GM18861 (cell line): ENCODE measurements around the gene PDILT.
"Not testable (repeated sequence)": the region's sequence is repeated elsewhere in the genome, so short reads cannot be mapped to it uniquely, and the experiment has no call there.

Source experiments
- ATAC-seq: cut with Tn5 transposase; IDR thresholded peaks from one replicate; pipeline ENCODE4 v1.9.1; 2021; ENCODE audit not compliant: unreplicated experiment

Gene PDILT, protein sequence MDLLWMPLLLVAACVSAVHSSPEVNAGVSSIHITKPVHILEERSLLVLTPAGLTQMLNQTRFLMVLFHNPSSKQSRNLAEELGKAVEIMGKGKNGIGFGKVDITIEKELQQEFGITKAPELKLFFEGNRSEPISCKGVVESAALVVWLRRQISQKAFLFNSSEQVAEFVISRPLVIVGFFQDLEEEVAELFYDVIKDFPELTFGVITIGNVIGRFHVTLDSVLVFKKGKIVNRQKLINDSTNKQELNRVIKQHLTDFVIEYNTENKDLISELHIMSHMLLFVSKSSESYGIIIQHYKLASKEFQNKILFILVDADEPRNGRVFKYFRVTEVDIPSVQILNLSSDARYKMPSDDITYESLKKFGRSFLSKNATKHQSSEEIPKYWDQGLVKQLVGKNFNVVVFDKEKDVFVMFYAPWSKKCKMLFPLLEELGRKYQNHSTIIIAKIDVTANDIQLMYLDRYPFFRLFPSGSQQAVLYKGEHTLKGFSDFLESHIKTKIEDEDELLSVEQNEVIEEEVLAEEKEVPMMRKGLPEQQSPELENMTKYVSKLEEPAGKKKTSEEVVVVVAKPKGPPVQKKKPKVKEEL

DNA sequence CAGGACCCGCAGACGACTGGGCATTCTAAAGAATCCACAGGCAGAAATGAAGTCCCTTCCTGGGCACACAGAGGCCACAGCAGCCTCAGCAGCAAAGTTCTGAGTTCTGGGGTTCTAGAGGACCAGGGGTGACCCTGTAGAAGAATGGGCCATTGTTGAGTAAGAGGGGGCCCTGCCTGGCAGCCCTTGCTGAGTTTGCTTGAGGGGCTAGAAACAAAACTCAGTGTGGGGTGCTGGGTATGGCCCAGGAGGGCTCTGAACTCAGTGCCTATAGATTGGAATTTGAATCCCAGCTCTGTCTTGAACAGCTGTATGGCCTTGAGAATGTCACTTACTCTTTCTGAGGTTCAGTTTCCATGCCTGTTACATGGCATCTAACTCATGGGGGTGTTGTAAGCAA is at the start of gene PDILT:
PDILT (minus strand) TSS at position 101 of the 400 bp plus-strand sequence. CDS start 5,437 bp downstream, outside the sequence.
- ATAC-seq: no peak

DNA sequence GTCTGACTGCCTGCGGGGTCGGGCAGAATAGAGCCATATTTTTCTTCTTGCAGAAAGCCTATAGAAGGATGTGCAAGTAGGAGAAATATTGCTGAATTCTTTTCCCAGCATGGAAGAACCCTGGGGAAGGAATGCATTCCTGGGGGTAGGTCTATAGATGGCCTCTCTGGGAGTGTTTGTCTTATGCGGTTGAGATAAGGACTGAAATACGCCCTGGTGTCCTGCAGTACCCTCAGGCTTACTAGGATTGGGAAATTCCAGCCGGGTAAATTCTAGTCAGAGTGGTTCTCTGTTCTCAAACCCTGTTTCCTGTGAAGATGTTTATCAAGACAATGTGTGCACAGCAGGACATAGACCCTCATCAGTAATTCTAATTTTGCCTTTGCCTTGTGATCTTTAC is 49.1 kb upstream of the PDILT start:
- not testable (repeated sequence) for ATAC-seq

DNA sequence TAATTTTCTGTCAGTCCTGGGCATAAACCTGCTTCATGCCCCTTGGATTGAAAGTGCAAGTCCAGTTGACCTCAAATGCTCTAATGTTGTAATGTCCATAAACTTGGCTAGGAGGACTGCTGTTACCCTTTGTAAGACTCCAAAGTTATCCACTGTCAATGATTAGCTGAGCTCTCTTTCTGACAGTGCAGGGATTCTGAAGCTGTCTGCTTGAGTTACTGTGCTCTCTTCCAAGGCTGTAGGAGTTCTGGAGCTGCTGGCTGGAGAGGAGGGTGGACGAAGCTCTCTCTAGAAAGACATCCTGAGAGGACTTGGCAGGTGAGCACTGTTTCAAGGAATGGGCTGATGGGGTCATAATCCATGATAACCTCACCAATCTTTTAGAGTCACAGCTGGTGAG is 46.8 kb upstream of the PDILT start, which contains the start of gene ACSM2A:
ACSM2A (plus strand) TSS at position 158 of the 400 bp plus-strand sequence. CDS start 8,594 bp downstream, outside the sequence.
- not testable (repeated sequence) for ATAC-seq

DNA sequence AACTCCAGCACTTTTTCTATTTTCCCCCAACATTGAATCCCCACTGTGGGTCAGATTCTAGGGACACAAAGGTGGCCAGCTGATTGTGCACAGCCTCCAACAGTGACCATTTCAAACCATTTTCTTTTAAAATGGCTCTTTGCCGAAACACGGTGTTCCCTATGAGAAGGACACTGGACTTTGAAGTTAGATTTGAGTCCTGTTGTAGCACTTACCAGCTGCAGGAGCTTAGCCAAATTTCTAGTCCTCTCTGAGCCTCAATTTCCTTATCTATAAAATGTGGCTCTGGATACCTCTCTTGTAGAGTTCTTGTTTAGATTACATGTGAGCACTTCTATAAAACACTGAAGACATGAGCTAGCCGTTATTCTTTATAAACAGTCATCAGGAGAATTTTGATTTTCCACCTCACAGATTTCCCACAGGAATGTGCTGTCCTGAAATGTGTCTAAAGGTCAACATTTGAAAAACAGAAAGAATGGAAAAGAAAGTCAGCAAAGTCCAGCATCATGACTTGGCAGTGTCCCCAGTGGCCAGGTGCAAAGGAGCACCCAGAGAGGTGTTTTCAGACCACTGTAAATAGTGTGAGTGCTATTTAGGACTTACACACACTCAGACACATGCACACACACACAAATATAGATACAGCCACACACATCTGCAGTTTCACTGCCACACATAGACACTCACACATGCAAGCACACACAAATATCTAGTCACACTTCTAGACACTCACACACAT is 42.3 kb upstream of the PDILT start:
- ATAC-seq: not testable (repeated sequence)

DNA sequence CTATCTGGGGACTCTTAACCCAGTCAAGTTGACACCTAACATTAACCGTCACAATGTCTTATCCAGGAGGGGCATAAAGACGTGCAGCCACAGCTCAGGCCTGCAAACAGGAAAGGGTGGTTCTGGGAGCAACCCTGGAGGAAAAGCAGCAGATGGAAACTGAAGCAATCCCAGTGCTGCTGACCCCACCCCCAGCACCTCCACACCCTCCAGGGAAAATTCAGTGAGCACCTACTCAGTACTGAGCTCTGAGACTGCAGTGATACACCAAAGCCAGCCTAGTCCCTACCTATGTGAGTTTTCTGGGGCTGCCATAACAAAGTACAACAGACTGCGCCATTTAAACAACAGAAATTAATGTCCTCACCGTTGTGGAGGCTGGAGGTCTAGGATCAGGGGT is 37.3 kb upstream of the PDILT start:
- not testable (repeated sequence) for ATAC-seq

DNA sequence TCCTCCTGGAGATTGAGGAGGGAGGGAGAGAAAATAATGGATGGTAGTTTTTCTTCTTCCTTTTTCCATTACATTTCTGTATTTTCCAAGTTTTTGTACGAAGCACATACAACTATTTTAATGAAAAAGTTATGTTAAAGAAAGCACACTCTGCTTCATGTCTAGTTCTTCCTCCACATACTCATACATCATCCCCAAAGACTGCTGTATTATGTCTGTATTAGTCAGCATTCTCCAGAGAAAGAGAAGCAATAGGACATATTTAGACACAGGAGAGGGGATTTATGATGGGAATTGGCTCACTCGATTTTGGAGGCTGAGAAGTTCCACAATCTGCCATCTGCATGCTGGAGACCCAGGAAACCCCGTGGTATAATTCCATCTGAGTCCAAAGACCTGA is 36.7 kb upstream of the PDILT start:
- ATAC-seq: no peak

DNA sequence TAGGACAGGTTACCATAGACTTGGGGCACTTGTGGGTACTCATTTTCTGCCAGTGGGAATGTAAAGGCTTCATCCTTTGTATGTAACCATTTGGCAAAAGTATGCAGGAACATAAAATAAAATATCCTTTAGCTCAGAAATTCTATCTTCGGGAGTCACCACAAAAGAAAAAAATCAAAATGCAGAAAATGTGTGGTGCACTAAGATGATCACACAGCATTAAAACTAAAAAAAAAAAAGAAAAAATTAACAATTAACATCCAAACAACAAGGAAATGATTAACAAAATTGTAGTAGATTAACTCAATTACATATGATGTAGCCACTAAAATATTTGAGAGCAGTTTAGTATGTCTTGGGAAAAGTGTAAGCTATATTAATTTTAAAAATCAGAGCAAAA is 36.2 kb upstream of the PDILT start:
- ATAC-seq: not testable (repeated sequence)

DNA sequence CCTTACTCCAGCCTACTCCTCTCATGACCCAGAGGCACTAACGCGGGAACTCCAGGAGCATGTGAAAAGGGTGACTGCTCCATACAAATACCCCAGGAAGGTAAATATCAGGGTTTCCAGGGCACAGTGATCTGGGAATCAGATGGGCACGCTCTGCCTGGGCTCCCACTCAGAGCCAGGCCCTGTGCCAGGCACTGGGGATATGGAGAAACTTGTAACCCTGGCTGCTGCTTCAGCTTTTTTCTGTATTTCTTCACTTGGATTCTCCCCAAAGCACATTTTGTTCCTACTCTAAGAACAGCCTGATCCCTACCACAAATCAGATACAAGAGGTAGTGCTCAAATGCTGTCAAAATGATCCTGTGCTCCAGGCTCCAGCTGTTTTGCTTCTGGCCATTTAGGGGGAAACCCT is 35.3 kb upstream of the PDILT start:
- not testable (repeated sequence) for ATAC-seq

DNA sequence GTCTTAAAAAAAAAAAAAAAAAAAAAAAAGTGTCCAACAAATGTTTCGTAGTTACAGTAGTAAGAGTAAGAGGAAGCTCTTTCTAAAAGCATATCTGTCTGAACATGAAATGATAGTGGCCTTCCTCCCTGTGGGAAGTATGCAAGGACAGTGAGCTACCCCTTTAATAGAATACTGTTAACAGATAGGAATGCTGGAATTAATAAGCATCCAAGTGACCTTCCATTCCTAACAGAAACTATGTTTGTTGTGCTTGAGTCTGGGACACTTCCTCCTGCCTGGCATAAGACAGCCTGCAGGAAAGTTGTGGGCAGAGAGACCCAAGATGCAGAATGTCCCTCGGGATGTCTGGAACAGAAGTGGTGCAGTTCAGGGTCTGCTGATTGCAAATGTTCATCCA is 34.4 kb upstream of the PDILT start:
- not testable (repeated sequence) for ATAC-seq

DNA sequence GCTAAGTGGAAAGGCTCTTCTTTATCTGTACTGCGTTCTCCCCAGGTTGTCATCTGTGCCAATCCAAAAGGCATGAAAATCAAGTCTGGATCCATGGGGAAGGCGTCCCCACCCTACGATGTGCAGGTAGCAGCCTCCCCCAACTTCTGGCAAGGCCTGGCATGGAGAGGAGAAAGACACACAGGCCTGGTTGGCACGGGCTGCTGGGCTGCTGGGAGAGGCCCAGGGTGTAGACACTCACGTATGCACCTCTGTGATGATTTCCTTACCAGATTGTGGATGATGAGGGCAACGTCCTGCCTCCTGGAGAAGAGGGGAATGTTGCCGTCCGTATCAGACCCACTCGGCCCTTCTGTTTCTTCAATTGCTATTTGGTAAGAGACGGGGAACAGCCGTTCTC is 26.4 kb upstream of the PDILT start:
- ATAC-seq: no peak

DNA sequence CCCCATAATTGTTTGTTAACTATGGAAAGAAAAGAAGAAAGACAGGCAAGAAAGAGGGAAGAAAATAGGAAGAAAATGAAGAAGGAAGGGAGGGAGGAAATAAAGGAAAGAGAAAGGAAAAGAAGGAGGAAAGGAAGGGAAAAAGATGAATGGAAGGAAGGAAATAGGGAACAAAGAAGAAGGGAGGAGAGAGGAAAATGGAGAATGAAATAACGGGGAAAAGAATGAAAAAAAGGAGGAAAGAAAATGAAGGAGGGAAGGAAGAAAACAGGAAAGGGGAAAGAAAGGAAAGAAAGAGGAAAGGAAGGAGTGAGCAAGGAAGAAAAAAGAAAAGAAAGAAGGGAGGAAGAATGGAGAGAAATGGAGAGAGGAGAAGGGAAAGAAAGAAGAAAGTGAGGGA is 25.9 kb upstream of the PDILT start:
- ATAC-seq: not testable (repeated sequence)

DNA sequence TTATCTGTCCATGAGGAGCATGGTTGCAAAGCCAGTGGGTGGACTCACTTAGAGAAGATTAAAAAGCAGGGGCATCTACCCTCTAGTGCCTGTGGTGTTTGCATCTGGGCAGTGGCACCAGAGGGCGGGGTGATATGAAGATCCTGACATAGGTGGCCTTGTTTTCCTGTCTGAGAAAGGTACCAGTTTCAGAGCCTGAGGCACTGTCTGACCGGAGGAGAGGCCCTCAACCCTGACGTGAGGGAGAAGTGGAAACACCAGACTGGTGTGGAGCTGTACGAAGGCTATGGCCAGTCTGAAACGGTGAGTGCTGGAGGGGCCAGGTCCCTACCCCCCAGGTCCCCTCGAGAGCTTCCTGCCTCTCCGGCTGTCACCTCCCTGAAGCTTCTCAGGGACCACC is 25.0 kb upstream of the PDILT start:
- ATAC-seq: not testable (repeated sequence)

DNA sequence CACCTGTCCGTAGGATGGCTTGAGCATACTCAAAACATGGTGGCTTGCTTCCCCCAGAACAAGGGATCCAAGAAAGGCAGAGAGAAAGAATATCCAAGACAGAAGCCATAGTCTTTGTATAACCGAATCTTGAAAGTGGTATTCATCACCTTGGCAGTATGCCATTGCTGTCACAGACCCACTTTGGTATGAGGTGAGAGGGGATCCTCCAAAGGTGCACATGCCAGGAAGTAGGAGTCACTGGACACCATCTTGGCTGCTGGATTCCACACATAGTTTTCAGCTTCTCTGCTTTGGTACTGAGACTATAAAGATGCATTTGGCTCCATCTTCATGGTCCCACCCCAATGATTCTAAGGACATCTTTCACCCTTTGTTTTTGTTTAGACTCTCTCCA is 22.9 kb upstream of the PDILT start:
- ATAC-seq: not testable (repeated sequence)

DNA sequence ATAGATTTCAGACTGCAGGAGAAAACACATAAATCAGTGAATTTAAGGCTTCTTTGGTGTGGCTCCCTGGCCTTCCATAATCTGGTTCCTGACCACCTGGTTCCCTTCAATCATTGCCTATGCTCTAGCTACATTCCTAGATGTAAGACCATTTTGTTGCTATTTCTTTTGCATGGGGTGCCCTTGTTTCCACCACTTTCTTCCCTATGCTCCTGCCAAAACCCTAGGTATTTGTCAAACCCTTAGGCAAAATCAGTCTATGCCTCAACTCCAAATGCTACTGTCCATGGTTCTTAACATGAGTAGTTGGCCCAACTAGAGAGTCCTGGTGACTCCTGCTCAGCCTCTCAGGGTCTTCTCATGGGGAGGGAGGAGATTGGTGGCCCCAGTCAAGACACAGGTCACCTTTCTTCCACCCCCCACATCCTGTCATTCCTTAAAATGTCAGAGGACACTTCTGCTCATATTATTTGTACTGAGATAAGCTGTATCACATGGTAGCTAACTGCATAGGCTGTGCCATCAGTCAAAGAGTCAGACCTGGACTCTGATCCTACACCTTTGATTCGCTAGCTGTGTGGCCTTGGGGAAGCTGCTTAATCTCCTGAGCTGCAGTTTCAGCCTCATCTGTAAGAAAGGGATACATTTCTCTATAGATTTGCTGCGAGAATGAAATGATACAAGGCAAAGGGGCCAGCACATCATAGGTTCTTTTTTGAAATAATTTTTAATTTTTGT is 19.8 kb upstream of the PDILT start:
- ATAC-seq: no peak

DNA sequence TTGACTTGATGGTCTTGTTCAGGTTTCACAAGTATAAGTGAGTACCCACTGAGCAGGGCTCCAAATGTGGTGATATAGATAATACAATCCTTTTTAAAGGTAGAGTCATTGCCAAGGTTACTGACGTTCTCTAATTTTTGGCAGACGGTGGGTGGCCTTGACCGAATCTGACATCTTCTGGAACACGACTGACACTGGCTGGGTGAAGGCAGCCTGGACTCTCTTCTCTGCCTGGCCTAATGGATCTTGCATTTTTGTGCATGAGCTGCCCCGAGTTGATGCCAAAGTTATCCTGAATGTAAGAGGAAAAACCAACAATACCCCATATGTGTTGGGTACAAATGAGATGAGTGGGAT is 19.2 kb upstream of the PDILT start:
- ATAC-seq: not testable (repeated sequence)

DNA sequence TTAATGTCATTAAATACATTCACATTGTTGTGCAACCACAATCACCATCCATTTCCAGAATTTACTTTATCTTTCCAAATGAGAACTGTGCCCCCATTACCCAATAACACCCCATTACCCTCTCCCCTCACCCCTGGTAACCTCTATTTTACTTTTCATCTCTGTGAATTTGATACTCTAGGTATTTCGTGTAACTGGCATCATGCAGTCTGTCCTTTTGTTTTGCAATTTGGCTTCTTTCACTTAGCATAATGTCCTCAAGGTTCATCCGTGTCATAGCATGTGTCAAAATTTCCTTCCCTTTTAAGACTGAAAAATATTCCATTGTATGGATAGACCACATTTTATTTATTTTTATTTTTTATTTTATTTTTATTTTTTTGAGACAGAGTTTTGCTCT is 17.2 kb upstream of the PDILT start:
- not testable (repeated sequence) for ATAC-seq

DNA sequence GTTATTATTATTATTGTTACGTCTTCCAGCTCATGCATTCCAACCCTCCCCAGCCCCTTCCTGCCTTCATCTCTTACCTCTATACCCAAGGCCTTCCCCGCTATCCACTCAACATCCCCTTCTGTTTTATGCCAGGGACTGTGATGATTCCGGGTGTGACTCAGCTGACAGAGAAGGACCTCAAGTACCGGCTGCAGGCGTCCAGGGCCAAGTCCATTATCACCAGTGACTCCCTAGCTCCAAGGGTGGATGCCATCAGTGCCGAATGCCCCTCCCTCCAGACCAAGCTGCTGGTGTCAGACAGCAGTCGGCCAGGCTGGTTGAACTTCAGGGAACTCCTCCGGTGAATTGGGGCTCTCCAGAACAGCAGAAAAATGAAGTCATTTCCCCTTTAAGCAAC is 14.6 kb upstream of the PDILT start:
- ATAC-seq: not testable (repeated sequence)

DNA sequence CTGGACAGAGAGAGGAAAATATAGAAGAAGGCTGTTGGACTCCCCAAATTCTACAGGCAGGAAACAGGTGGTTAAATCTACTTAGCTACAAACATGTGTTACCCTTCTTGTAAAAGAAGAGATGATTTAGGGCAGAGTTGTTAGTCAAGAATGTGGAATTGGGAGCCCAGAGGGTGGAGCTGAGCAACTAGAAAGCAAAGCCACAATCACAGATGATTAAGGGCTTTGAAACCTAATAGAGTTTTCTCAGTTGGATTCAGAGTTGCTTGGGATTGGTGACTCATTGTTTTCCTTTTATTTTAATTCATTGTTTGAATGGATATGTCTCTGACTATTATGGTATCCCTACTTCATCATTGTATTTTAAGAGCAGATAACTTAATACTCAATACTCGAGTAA is 11.0 kb upstream of the PDILT start:
- ATAC-seq: no peak

DNA sequence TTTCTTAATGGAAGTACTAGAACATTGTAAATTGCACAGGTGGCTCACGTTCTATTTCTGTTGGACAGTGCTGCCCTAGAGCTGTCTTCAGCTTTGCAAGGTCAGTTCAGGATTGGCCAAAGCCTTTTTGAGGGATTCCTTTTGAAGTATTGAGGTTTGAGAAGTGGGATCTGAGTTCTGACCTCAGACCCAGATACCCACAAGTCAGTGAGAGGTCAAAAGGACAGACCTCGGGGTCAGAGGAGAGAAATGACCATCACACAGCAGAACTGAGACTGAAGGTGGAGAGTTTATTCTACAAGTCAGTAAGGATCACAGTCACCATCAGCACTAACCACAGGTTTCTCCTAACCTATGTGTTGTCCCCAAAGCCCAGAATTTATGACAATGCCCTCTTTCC is 6.5 kb upstream of the PDILT start:
- ATAC-seq: no peak

DNA sequence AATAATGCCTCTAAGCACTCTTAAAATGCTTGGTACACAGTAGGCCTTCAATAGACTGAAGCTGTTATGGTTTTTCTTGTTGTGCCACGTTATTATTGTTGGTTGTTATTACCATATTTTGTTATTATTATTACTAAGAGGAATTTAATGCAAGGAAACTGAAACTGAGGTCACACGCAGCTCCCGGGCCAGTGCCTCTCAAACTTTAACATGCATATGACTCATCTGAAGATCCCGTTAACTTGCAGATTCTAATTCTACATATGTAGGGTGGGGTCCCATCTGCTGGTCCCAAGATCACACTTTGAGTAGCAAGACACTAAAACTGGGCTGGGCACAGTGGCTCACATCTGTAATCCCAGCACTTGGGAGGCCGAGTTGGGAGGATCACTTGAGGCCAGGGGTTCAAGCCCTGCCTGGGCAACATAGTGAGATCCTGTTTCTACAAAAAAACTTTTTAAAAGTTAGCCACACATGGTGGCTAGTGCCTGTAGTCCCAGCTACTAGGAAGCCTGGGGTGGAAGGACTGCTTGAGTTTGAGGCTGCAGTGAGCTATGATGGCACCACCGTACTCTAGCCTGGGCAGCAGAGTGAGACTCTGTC is 5.7 kb upstream of the PDILT start:
- peak; percentile 62 for ATAC-seq
